GM21786 (cell line): Measurements from ENCODE around the gene RPL10A.
A peak's percentile ranks its signal among the peaks of the same experiment; 100 is the strongest.

Source experiments
- ATAC-seq: cut with Tn5 transposase; IDR thresholded peaks from one replicate; pipeline ENCODE4 v1.9.1; 2021; ENCODE audit not compliant: unreplicated experiment

Gene RPL10A

GRCh38 chr6:35448191-35448590, 20.0 kb upstream of the RPL10A start:
- ATAC-seq, result no peak

GRCh38 chr6:35449287-35449881, 18.8 kb upstream of the RPL10A start:
- ATAC-seq, result no peak

- no peak for ATAC-seq
These were observed 16.6 kb upstream of the RPL10A start for GRCh38 chr6:35451354-35452182.

GRCh38 chr6:35452183-35453090, 15.8 kb upstream of the RPL10A start, which contains the start of gene FANCE:
TSS of gene FANCE (plus strand) at chr6:35452338. CDS start at chr6:35452546, 208 bp downstream.
- peak; percentile 76 for ATAC-seq

- ATAC-seq, result no peak
These were observed 15.0 kb upstream of the RPL10A start for GRCh38 chr6:35453236-35453635.

- ATAC-seq, result no peak
These were observed 13.7 kb upstream of the RPL10A start for GRCh38 chr6:35454391-35455110.

GRCh38 chr6:35457907-35458306, 10.3 kb upstream of the RPL10A start:
- ATAC-seq, result no peak

GRCh38 chr6:35461270-35461669, 6.9 kb upstream of the RPL10A start:
- no peak for ATAC-seq

- no peak for ATAC-seq
These were observed 4.9 kb upstream of the RPL10A start for GRCh38 chr6:35463292-35463691.

- ATAC-seq, result no peak
These were observed 2.6 kb upstream of the RPL10A start for GRCh38 chr6:35465646-35466045.

- ATAC-seq, result peak; percentile 15
These were observed 964 bp downstream of the RPL10A start for GRCh38 chr6:35468980-35469750.

- ATAC-seq, result no peak
These were observed 1.8 kb downstream of the RPL10A start for GRCh38 chr6:35469751-35470662.

- no peak for ATAC-seq
These were observed 2.5 kb downstream of the RPL10A start for GRCh38 chr6:35470663-35471120.

- ATAC-seq, result no peak
These were observed 3.7 kb downstream of the RPL10A start for GRCh38 chr6:35471836-35472345.

GRCh38 chr6:35473075-35473849, 5.1 kb downstream of the RPL10A start:
- ATAC-seq, result no peak

- ATAC-seq, result no peak
These were observed 5.6 kb downstream of the RPL10A start for GRCh38 chr6:35473850-35474130.

GRCh38 chr6:35474131-35474941, 6.1 kb downstream of the RPL10A start:
- no peak for ATAC-seq
